ENCODE measurements around the gene RMI1.
"Not testable (repeated sequence)": the region's sequence is repeated elsewhere in the genome, so short reads cannot be mapped to it uniquely, and the experiment has no call there.

GRCh38 chr9:84041857-84042256 lies 61.3 kb downstream of the RMI1 start:
- not testable (repeated sequence) for TF ChIP-seq POLR2A (IDR thresholded peaks at IDR 0.05; ENCODE audit: low read length); GATA1 (IDR thresholded peaks at IDR 0.05; ENCODE audit: low read depth, low read length)
